Stimulated activated naive B cell treated with anti-CD40 and anti-IgM and Interleukin-4, amounts not matched to agents 10 μg/mL and 1 μg/mL and 100 μg/mL, for 72 hours (primary cell): ENCODE measurements around the gene TECPR1.

Experiments
- ATAC-seq, 2 donors: fragments of 150-1000 bp; cut with Tn5 transposase; replicated peaks; 2 replicates each; pipeline ENCODE4 v1.10.0; 2021; ENCODE audit warnings: moderate library complexity in 1 of 2
- DNase-seq: peaks from one replicate; pipeline ENCODE4 v3.0.0; 2021
- H3K27ac Mint-ChIP-seq: one replicate; pipeline ENCODE4 v1.8.0; 2022; ENCODE audit warnings: mild to moderate bottlenecking, mixed read lengths
- H3K27me3 Mint-ChIP-seq, 2 donors: one replicate each; pipeline ENCODE4 v1.8.0; 2022; ENCODE audit warnings: mixed read lengths in 2 of 2
- H3K36me3 Mint-ChIP-seq, 2 donors: one replicate each; pipeline ENCODE4 v1.8.0; 2022; ENCODE audit warnings: mixed read lengths in 2 of 2, mild to moderate bottlenecking in 1 of 2
- H3K4me1 Mint-ChIP-seq, 2 donors: one replicate each; pipeline ENCODE4 v1.8.0; 2022; ENCODE audit warnings: mixed read lengths in 2 of 2, mild to moderate bottlenecking in 1 of 2
- H3K4me3 Mint-ChIP-seq, 2 donors: one replicate each; pipeline ENCODE4 v1.8.0; 2022; ENCODE audit warnings: mild to moderate bottlenecking in 2 of 2, mixed read lengths in 2 of 2, moderate library complexity in 1 of 2
- H3K9me3 Mint-ChIP-seq, 2 donors: one replicate each; pipeline ENCODE4 v1.8.0; 2022; ENCODE audit warnings: mixed read lengths in 2 of 2, mild to moderate bottlenecking in 1 of 2

TECPR1 gene

GRCh38 chr7:98251601-98252424 is at the start of gene TECPR1:
Gene TECPR1, minus strand, starts transcription at chr7:98252232. Its CDS starts 6,086 bp downstream, at chr7:98246146.
- Mint-ChIP-seq H3K9me3 (no peaks in the 10 kb centered on the region), H3K36me3 (peaks cover 6 to 25% of the 10 kb centered on the region in 2 donors), H3K27ac (peak within 1 kb of the TSS; percentile 96), H3K4me1 (peaks cover 26 to 40% of the 10 kb centered on the region in 2 donors), H3K27me3 (no peaks in the 10 kb centered on the region), H3K4me3 (peak within 1 kb of the TSS; percentile 94 to 100)
- DNase-seq, result peak; percentile 88
- peak; percentile 98 to 99 for ATAC-seq

DNA sequence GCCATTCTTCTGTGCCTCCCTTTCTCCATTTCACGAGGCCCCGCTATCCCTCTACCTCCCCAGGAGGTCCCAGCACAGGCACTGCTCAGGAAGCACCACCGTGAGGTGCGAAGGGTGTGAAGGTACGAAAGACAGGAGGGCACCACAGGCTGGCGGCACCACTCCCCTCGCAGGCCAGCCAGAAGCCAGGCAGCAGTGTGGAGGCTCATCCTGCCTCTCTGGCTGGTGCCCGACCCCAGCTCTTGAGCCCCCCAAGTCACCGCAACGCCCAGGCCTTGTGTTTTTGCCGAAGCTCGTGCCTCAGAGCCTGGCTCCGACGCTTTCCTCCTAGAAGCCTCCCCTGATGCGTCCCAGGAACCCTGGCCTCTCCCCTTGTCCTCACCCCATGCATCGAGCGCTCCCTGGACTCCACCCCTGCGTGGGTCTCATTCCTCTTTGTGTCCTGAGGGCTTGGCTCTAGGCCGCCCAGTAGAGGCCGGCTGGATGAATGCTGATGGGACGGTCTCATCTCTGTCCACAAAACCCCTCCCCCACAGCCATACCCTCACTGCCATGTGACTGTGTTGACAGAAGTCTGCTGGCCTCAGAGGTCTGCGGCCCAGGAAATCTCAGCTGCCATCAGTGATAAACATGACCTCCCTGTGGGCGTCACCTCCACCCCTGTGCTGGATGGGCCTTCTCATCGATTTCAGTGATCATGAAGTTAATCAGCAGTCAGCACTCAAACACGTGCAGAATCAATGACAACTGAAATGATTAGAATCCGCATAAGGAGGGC is 48.8 kb upstream of the TECPR1 start:
- no peak for ATAC-seq
- no peak overlapping the region for H3K4me3 Mint-ChIP-seq

GRCh38 chr7:98297626-98298286 is 45.7 kb upstream of the TECPR1 start:
- Mint-ChIP-seq H3K27ac (no peak overlapping the region), H3K36me3 (peaks cover 11 to 37% of the 10 kb centered on the region in 2 donors), H3K4me1 (peaks cover 0 to 1% of the 10 kb centered on the region in 2 donors), H3K9me3 (no peaks in the 10 kb centered on the region), H3K27me3 (no peaks in the 10 kb centered on the region), H3K4me3 (no peak overlapping the region)
- DNase-seq (no peak), ATAC-seq (no peak)

More for the DNA sequence above, 48.8 kb upstream of the TECPR1 start:
- peak overlapping the region; percentile 9 for H3K27ac Mint-ChIP-seq
- no peak for DNase-seq
- H3K27me3 Mint-ChIP-seq, result no peaks in the 10 kb centered on the region
- H3K36me3 Mint-ChIP-seq, result peaks cover 12 to 37% of the 10 kb centered on the region in 2 donors
- no peaks in the 10 kb centered on the region for H3K9me3 Mint-ChIP-seq
- H3K4me1 Mint-ChIP-seq, result peaks cover 0 to 1% of the 10 kb centered on the region in 2 donors

DNA sequence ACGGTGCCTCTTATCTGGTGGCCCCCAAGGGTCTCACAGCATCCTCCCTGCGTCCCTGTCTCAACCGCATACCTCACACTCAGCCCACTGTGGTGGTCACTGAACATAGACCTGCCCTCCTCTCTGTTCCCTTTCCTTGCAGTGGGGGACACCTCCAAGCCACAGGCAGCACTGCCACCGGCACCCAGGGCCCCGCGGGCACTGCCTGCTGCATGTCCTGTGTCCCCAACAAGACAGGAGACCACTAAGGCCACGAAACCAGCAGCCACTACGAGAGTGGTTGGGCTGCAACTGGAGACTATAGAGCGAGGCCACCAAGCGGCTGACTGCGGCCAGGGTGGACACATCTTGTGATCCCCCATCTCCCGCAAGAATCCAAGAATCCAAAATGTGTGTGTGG is 44.8 kb upstream of the TECPR1 start:
- Mint-ChIP-seq H3K27me3 (no peaks in the 10 kb centered on the region), H3K4me3 (no peak overlapping the region), H3K4me1 (peaks cover 0 to 1% of the 10 kb centered on the region in 2 donors), H3K36me3 (peaks cover 17 to 39% of the 10 kb centered on the region in 2 donors), H3K27ac (no peak overlapping the region), H3K9me3 (no peaks in the 10 kb centered on the region)
- ATAC-seq (no peak), DNase-seq (no peak)

- Mint-ChIP-seq H3K4me1 (no peaks in the 10 kb centered on the region), H3K4me3 (no peak overlapping the region), H3K27ac (no peak overlapping the region), H3K9me3 (no peaks in the 10 kb centered on the region), H3K27me3 (no peaks in the 10 kb centered on the region), H3K36me3 (peaks cover 11 to 31% of the 10 kb centered on the region in 2 donors)
- ATAC-seq (no peak), DNase-seq (no peak)
These were observed 43.6 kb upstream of the TECPR1 start for GRCh38 chr7:98295467-98296192.

GRCh38 chr7:98294798-98295382 is 42.9 kb upstream of the TECPR1 start:
- no peaks in the 10 kb centered on the region for H3K9me3 Mint-ChIP-seq
- peaks cover 8 to 29% of the 10 kb centered on the region in 2 donors for H3K36me3 Mint-ChIP-seq
- no peaks in the 10 kb centered on the region for H3K27me3 Mint-ChIP-seq
- DNase-seq, result peak; percentile 24
- peak; percentile 88 to 91 for ATAC-seq
- no peak overlapping the region for H3K4me3 Mint-ChIP-seq
- no peaks in the 10 kb centered on the region for H3K4me1 Mint-ChIP-seq
- H3K27ac Mint-ChIP-seq, result no peak overlapping the region

GRCh38 chr7:98294326-98294725 is 42.3 kb upstream of the TECPR1 start:
- Mint-ChIP-seq H3K9me3 (no peaks in the 10 kb centered on the region), H3K27me3 (no peaks in the 10 kb centered on the region), H3K27ac (no peak overlapping the region), H3K4me1 (peaks cover 2 to 4% of the 10 kb centered on the region in 2 donors), H3K36me3 (peaks cover 8 to 29% of the 10 kb centered on the region in 2 donors), H3K4me3 (no peak overlapping the region)
- ATAC-seq (no peak), DNase-seq (no peak)

- H3K4me3 Mint-ChIP-seq, result no peak overlapping the region
- ATAC-seq, result no peak
- DNase-seq, result no peak
- no peaks in the 10 kb centered on the region for H3K27me3 Mint-ChIP-seq
- H3K9me3 Mint-ChIP-seq, result no peaks in the 10 kb centered on the region
- peaks cover 2 to 7% of the 10 kb centered on the region in 2 donors for H3K4me1 Mint-ChIP-seq
- no peak overlapping the region for H3K27ac Mint-ChIP-seq
- peaks cover 8 to 29% of the 10 kb centered on the region in 2 donors for H3K36me3 Mint-ChIP-seq
These were observed 41.7 kb upstream of the TECPR1 start for GRCh38 chr7:98293746-98294145.

GRCh38 chr7:98293265-98293664 is 41.2 kb upstream of the TECPR1 start:
- Mint-ChIP-seq H3K9me3 (no peaks in the 10 kb centered on the region), H3K27ac (no peak overlapping the region), H3K36me3 (peaks cover 8 to 33% of the 10 kb centered on the region in 2 donors), H3K4me3 (no peak overlapping the region), H3K27me3 (no peaks in the 10 kb centered on the region), H3K4me1 (peaks cover 2 to 12% of the 10 kb centered on the region in 2 donors)
- DNase-seq (no peak), ATAC-seq (no peak)

DNA sequence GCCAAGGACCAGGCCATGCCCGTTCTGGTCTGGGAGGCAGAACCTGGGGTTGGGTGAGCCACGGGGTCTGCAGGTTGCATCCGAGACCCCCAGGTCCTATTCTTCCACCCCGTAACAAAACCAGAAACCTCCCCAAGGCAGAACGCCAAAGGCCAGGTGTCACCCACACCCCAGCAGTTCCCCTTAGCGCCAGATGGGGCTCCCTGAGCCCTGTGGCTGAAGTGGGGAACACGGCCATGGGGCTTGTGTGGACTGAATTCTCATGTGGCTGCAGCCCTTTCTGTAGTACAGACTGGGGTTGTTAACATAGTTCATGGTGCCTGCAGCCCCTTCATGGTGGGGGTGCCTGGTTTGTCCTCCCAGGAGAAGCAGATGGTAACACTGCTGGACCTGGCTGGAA is 39.7 kb upstream of the TECPR1 start:
- Mint-ChIP-seq H3K4me1 (peaks cover 2 to 24% of the 10 kb centered on the region in 2 donors), H3K27me3 (no peaks in the 10 kb centered on the region), H3K36me3 (peaks cover 9 to 29% of the 10 kb centered on the region in 2 donors), H3K9me3 (no peaks in the 10 kb centered on the region), H3K4me3 (no peak overlapping the region), H3K27ac (no peak overlapping the region)
- ATAC-seq (peak in 1 of 2 donors; percentile 50), DNase-seq (no peak)

DNA sequence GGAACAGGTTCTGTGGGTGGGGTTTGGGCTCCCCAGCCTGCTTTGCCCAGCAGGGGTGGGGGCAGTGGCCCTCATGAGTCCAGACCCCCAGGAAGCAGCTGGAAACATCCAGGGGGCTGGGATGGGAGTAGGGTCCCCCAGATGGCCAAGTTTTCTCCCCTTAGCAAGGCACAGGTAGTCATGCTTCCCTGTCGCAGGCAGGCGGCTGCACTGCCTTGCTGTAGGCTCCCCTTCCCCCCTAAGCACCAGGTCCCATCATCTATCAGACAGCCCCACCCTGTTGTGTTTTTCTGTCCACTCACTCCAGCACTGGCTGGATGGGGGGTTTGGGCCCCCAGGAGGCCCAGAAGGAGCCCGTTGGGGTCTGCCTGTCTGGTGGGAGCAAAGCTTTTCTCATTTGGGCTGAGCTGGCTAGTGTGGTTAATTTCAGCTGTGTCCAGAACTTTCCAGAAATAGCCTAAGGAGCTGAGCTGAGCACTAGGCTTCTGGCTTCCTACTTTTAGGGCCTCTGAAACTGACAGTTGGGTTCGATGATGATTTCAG is 37.4 kb upstream of the TECPR1 start:
- H3K4me1 Mint-ChIP-seq, result peaks cover 9 to 37% of the 10 kb centered on the region in 2 donors
- DNase-seq (no peak), ATAC-seq (no peak)
- H3K27ac Mint-ChIP-seq, result no peak overlapping the region
- no peaks in the 10 kb centered on the region for H3K27me3 Mint-ChIP-seq
- peaks cover 17 to 27% of the 10 kb centered on the region in 2 donors for H3K36me3 Mint-ChIP-seq
- no peaks in the 10 kb centered on the region for H3K9me3 Mint-ChIP-seq
- no peak overlapping the region for H3K4me3 Mint-ChIP-seq

GRCh38 chr7:98288064-98288823 is 36.2 kb upstream of the TECPR1 start:
- H3K36me3 Mint-ChIP-seq, result peaks cover 20 to 37% of the 10 kb centered on the region in 2 donors
- DNase-seq (no peak), ATAC-seq (no peak)
- no peak overlapping the region for H3K4me3 Mint-ChIP-seq
- peaks cover 19 to 48% of the 10 kb centered on the region in 2 donors for H3K4me1 Mint-ChIP-seq
- no peak overlapping the region for H3K27ac Mint-ChIP-seq
- no peaks in the 10 kb centered on the region for H3K9me3 Mint-ChIP-seq
- no peaks in the 10 kb centered on the region for H3K27me3 Mint-ChIP-seq
